ENCODE data around the gene PARP2.
"Not testable (repeated sequence)": the region's sequence is repeated elsewhere in the genome, so short reads cannot be mapped to it uniquely, and the experiment has no call there.

Gene PARP2

DNA sequence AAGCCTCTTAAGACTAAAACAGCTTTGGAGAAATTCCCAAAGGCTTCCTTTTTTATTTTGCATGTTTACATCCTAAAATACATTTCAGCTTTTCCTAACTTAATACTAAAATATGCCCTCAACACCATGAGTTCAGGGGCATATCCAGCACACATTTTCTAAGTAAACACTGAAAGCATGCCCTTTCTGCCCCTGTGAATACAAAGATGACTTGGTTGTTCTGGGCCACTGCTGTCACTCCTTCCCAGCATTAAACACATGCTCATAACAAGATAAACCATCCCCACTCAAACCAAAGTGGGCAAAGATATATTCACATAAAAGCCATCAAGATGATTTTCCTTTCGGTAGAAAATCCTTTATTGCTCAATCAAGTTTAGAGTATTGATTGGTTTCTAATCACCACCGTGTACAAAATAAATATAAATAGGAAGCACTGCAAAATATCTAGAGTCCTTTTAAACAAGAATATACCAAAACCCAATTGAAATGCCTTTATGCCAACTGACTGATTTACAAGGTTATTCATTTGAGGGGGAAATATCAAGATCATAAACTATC, 12.3 kb upstream of the PARP2 start:
- peaks cover 35% of the 10 kb centered on the region for H3K36me3 ChIP-seq (replicated peaks)
- H3K4me1 ChIP-seq, result peaks cover 35% of the 10 kb centered on the region
- no peak for DNase-seq (ENCODE audit: low spot score in 2 of 2)
- in situ Hi-C loops (cut with MboI; ENCODE audit: low sequenced_read_pairs), result loop anchor here (10.0 to 25.0 kb wide), 2 partner anchors 274 to 756 kb away; partner anchors contain the start of gene ZNF219
- H3K27me3 ChIP-seq (ENCODE audit: low read depth), result no peaks in the 10 kb centered on the region
- no peaks in the 10 kb centered on the region for H3K9me3 ChIP-seq
- peak overlapping the region; percentile 60 for H3K4me3 ChIP-seq

DNA sequence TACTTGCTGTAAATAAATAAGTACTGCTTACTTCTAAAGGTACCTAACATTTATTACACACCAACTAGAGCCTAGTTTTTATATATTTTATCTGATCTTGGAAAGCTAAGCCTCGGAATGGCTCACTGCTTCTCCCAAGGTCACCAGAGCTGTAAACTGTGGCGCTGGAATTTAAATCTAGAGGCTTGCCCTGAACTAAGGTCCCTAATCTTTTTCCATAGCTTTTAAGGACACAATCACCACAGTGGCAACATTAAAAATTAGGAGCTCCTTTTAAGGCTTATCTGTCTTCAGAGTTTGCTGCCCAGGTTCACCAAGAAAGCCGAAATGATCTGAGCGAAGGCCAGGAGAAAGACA, 11.0 kb upstream of the PARP2 start:
- in situ Hi-C loops (cut with MboI; ENCODE audit: low sequenced_read_pairs), result loop anchor here (10.0 to 25.0 kb wide), 2 partner anchors 272 to 755 kb away; partner anchors contain the start of gene ZNF219
- Histone ChIP-seq H3K36me3 (replicated peaks) (peaks cover 22% of the 10 kb centered on the region), H3K27me3 (ENCODE audit: low read depth) (no peaks in the 10 kb centered on the region), H3K4me3 (peak overlapping the region; percentile 60), H3K9me3 (no peaks in the 10 kb centered on the region), H3K4me1 (peaks cover 31% of the 10 kb centered on the region)
- DNase-seq (ENCODE audit: low spot score in 2 of 2), result peak; percentile 21 to 36

DNA sequence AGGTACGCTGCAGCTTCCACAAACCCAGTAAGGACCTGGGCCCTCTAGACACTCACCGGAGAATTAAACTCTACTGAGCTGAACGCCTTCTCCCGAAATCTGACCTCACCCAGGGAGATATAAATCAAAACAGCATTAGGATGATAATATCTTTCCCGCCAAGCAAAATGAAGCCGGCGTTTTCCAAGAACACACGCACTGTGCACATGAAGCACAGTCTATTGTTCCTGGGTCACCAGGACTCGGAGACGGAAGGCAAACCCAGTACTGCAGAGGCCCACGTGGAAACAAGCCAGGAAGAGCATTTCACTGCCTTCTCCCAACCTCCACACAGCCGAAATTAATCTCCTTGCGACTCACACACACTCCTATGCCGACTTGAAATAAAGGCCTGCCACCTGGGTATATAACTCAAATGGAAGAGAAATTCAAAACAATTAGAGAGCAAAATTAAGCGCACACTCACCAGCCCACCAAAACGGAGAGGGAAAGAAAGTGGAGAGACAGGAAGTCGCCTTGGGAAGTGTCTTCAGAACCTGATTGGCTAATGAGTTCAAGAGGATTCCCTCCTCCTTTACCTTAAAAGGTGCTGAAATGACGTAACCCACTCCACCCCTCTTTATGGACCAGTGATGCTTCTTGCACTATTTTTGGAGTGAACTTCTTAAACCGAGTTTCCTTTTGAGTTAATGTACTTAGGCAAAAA, 10.5 kb upstream of the PARP2 start, which contains the start of gene CCNB1IP1:
Gene CCNB1IP1 (minus strand): TSS at position 492 of the 706 bp plus-strand sequence. CDS start 16,756 bp downstream, outside the sequence.
- H3K27me3 ChIP-seq (ENCODE audit: low read depth), result no peaks in the 10 kb centered on the region
- in situ Hi-C loops (cut with MboI; ENCODE audit: low sequenced_read_pairs), result loop anchor here (10.0 to 25.0 kb wide), 2 partner anchors 272 to 754 kb away; partner anchors contain the start of gene ZNF219
- H3K9me3 ChIP-seq, result no peaks in the 10 kb centered on the region
- peak within 1 kb of the TSS; percentile 60 for H3K4me3 ChIP-seq
- DNase-seq (ENCODE audit: low spot score in 2 of 2), result peak; percentile 76 to 96
- peaks cover 19% of the 10 kb centered on the region for H3K36me3 ChIP-seq (replicated peaks)
- peaks cover 26% of the 10 kb centered on the region for H3K4me1 ChIP-seq

DNA sequence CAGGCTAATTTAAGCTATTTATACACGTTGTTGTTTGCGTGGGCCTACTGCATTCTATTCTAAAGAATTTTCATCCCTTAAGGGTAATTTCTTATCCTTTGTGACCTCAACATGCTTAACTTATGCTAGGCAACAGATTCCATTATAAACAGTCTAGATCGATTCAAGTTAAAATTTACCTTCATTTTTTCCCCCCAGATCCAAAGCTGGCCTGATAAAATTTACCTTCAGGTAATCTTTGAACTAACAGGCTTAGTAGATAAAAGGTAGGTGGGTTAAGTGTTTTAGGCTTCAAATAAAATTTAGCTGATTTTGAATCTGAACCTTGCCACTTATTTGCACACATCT, 10.0 kb upstream of the PARP2 start:
- no peak for DNase-seq (ENCODE audit: low spot score in 2 of 2)
- H3K4me1 ChIP-seq, result peaks cover 20% of the 10 kb centered on the region
- H3K27me3 ChIP-seq (ENCODE audit: low read depth), result no peaks in the 10 kb centered on the region
- in situ Hi-C loops (cut with MboI; ENCODE audit: low sequenced_read_pairs), result loop anchor here (10.0 to 25.0 kb wide), 2 partner anchors 271 to 754 kb away; partner anchors contain the start of gene ZNF219
- H3K36me3 ChIP-seq (replicated peaks), result peaks cover 14% of the 10 kb centered on the region
- no peaks in the 10 kb centered on the region for H3K9me3 ChIP-seq
- peak overlapping the region; percentile 60 for H3K4me3 ChIP-seq

DNA sequence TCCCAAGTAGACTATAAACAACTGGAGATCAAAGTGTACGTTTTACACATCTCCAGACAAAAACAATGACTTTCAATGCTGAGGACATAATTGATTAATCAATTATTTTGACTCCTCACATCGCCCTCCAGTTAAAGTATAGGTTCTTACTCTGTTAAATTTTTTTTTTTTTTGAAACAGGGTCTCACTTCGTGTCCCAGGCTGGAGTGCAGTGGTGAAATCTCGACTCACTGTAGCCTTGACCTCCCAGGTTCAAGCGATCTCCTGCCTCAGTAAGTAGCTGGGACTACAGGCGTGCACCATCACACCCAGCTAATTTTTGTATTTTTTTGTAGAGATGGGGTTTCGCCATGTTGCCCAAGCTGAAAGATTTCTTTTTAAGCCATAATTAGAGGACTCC, 9.4 kb upstream of the PARP2 start:
- no peak for DNase-seq (ENCODE audit: low spot score in 2 of 2)
- H3K27me3 ChIP-seq (ENCODE audit: low read depth), result no peaks in the 10 kb centered on the region
- no peak overlapping the region for H3K4me3 ChIP-seq
- peaks cover 15% of the 10 kb centered on the region for H3K4me1 ChIP-seq
- H3K9me3 ChIP-seq, result no peaks in the 10 kb centered on the region
- H3K36me3 ChIP-seq (replicated peaks), result peaks cover 8% of the 10 kb centered on the region
- in situ Hi-C loops (cut with MboI; ENCODE audit: low sequenced_read_pairs), result loop anchor here (10.0 to 25.0 kb wide), 2 partner anchors 271 to 753 kb away; partner anchors contain the start of gene ZNF219

DNA sequence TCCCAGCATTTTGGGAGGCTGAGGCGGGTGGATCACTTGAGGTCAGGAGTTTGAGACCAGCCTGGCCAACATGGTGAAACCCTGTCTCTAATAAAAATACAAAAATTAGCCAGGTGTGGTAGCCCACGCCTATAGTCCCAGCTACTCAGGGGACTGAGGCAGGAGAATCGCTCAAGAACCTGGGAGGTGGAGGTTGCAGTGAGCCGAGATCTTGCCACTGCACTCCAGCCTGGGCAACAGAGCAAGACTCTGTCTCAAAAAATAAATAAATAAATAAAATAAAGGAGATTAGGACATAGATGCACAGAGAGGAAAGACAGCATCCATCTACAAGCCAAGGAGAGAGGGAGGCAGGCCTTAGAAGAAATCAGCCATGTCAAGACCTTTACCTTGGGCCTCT, 2.4 kb upstream of the PARP2 start:
- H3K4me1 ChIP-seq; H3K9me3 ChIP-seq; H3K27me3 ChIP-seq (ENCODE audit: low read depth); DNase-seq (ENCODE audit: low spot score in 2 of 2); H3K4me3 ChIP-seq: not testable (repeated sequence)
- in situ Hi-C loops (cut with MboI; ENCODE audit: low sequenced_read_pairs), result loop anchor here (25.0 kb wide), 1 partner anchor 746 kb away; the partner anchor contains the start of gene ZNF219
- peaks cover 14% of the 10 kb centered on the region for H3K36me3 ChIP-seq (replicated peaks)

DNA sequence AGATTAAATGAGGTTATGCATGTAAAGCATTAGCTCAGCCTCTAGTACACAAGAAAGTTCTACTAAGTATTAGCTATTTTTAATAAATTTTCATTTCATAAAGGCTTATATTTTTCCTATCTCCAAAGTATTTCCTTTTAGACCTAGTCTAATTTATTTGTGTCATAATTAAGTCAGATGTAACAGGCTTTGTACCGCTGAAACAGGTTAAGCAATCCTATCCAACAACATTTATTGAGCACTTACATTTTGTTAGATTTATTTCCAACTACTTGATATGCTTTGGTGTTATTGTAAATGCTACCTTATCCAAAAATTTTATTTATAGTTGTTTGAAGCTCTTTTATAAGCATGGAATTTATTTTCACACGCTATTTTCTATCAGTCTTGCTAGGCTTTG, 1.8 kb upstream of the PARP2 start:
- no peaks in the 10 kb centered on the region for H3K27me3 ChIP-seq (ENCODE audit: low read depth)
- DNase-seq (ENCODE audit: low spot score in 2 of 2), result no peak
- peaks cover 6% of the 10 kb centered on the region for H3K4me1 ChIP-seq
- H3K36me3 ChIP-seq (replicated peaks), result peaks cover 18% of the 10 kb centered on the region
- H3K9me3 ChIP-seq, result no peaks in the 10 kb centered on the region
- in situ Hi-C loops (cut with MboI; ENCODE audit: low sequenced_read_pairs), result loop anchor here (25.0 kb wide), 1 partner anchor 746 kb away; the partner anchor contains the start of gene ZNF219
- peak overlapping the region; percentile 53 for H3K4me3 ChIP-seq

DNA sequence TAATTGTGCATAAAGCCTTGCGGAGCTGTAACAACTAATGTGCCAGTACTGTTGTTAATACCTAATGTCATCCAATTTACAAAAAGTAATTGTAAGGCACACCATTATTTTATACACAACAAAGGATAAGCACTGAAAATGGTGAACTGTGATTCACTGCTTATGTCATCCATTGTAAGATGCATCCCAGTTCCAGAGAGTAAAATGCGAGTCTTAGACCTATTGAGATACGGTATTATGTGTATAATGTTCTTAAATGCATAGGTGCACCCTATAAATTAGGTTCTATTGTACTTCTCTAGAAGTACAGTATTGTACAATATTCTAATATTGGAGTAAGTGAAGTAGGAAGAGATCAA, 406 bp downstream of the PARP2 start:
- H3K36me3 ChIP-seq (replicated peaks), result peaks cover 34% of the 10 kb centered on the region
- H3K27me3 ChIP-seq (ENCODE audit: low read depth), result no peaks in the 10 kb centered on the region
- DNase-seq (ENCODE audit: low spot score in 2 of 2), result peak in 1 of 2 experiments; percentile 14
- peak overlapping the region; percentile 58 for H3K4me3 ChIP-seq
- no peaks in the 10 kb centered on the region for H3K9me3 ChIP-seq
- peaks cover 6% of the 10 kb centered on the region for H3K4me1 ChIP-seq
- in situ Hi-C loops (cut with MboI; ENCODE audit: low sequenced_read_pairs), result loop anchor here (25.0 kb wide), 1 partner anchor 743 kb away; the partner anchor contains the start of gene ZNF219

DNA sequence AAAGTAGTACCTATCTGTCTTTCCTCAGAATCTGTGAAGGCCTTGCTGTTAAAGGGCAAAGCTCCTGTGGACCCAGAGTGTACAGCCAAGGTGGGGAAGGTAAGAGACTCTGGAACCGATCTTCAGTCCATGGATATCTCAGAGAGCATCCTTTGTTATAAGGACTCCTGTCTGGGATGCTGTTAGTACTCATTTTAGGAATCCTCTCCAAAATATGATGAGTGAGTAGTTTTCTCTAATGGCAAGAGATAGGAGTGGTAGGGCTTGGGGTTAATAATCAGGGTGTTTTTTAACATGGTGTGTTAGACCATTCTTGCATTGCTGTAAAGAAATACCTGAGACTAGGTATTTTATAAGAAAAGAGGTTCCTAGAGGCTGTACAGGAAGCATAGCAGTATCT, 1.9 kb downstream of the PARP2 start:
- DNase-seq (ENCODE audit: low spot score in 2 of 2), result no peak
- Histone ChIP-seq H3K36me3 (replicated peaks) (peaks cover 48% of the 10 kb centered on the region), H3K9me3 (no peaks in the 10 kb centered on the region), H3K27me3 (ENCODE audit: low read depth) (no peaks in the 10 kb centered on the region), H3K4me3 (no peak overlapping the region), H3K4me1 (peaks cover 6% of the 10 kb centered on the region)
- in situ Hi-C loops (cut with MboI; ENCODE audit: low sequenced_read_pairs), result loop anchor here (25.0 kb wide), 1 partner anchor 742 kb away; the partner anchor contains the start of gene ZNF219

DNA sequence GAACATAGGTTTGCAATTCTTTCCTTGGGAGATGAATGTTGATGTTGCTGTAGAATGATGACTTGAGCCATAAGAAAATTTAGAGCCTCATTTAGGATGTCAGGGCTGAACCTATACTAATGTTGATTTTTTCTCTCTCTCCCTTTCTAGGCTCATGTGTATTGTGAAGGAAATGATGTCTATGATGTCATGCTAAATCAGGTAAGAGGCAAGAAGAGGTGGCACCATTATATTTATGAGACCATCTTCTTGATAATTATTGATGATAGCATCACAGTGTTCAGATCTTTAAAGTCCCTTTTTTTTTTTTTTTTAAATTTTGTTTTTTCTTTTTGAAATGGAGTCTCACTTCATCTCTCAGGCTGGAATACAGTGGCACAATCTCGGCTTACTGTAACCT, 3.3 kb downstream of the PARP2 start:
- Histone ChIP-seq H3K4me3 (no peak overlapping the region), H3K9me3 (no peaks in the 10 kb centered on the region), H3K27me3 (ENCODE audit: low read depth) (no peaks in the 10 kb centered on the region), H3K4me1 (peaks cover 2% of the 10 kb centered on the region), H3K36me3 (replicated peaks) (peaks cover 61% of the 10 kb centered on the region)
- in situ Hi-C loops (cut with MboI; ENCODE audit: low sequenced_read_pairs), result loop anchor here (25.0 kb wide), 1 partner anchor 741 kb away; the partner anchor contains the start of gene ZNF219
- DNase-seq (ENCODE audit: low spot score in 2 of 2), result no peak

DNA sequence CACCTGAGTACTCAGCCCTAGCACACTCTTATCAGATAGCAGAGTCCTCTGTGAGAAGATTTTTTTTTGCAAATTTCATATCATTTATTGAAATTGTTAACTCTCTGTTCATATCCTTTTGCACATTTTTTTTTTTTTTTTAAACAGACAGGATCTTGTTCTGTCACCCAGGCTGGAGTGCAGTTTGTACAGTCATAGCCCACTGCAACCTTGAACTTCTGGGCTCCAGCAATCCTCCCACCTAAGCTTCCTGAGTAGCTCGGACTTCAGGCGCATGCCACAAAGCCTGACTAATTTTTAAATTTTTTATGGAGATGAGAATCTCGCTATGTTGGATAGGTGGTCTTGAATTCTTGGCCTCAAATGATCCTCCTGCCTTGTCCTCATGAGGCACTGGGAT, 4.3 kb downstream of the PARP2 start:
- H3K4me3 ChIP-seq, result no peak overlapping the region
- no peaks in the 10 kb centered on the region for H3K27me3 ChIP-seq (ENCODE audit: low read depth)
- peaks cover 3% of the 10 kb centered on the region; the same call in 1 of the 2 replicates for H3K4me1 ChIP-seq
- peaks cover 70% of the 10 kb centered on the region for H3K36me3 ChIP-seq (replicated peaks)
- DNase-seq (ENCODE audit: low spot score in 2 of 2), result no peak
- in situ Hi-C loops (cut with MboI; ENCODE audit: low sequenced_read_pairs), result loop anchor here (25.0 kb wide), 1 partner anchor 740 kb away; the partner anchor contains the start of gene ZNF219
- H3K9me3 ChIP-seq, result no peaks in the 10 kb centered on the region

DNA sequence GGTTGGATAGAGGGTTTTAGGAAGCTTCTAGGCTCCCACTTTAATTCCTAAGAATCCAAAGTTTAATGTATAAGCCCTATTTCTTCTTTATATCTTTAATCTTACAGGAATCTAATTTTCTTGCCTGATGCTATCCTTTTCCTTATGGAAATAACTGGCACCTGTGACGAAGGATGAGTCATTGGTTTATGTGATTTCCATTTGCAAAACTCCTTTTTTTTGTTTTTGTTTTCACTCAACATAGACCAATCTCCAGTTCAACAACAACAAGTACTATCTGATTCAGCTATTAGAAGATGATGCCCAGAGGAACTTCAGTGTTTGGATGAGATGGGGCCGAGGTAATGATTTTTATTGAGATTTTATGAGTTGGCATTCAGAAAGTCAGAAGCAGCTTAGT, 6.8 kb downstream of the PARP2 start:
- H3K27me3 ChIP-seq (ENCODE audit: low read depth), result no peaks in the 10 kb centered on the region
- in situ Hi-C loops (cut with MboI; ENCODE audit: low sequenced_read_pairs), result no loop called here
- H3K4me1 ChIP-seq, result peaks cover 3% of the 10 kb centered on the region; the same call in 1 of the 2 replicates
- no peak overlapping the region for H3K4me3 ChIP-seq
- no peaks in the 10 kb centered on the region for H3K9me3 ChIP-seq
- no peak for DNase-seq (ENCODE audit: low spot score in 2 of 2)
- peaks cover 86% of the 10 kb centered on the region for H3K36me3 ChIP-seq (replicated peaks)

DNA sequence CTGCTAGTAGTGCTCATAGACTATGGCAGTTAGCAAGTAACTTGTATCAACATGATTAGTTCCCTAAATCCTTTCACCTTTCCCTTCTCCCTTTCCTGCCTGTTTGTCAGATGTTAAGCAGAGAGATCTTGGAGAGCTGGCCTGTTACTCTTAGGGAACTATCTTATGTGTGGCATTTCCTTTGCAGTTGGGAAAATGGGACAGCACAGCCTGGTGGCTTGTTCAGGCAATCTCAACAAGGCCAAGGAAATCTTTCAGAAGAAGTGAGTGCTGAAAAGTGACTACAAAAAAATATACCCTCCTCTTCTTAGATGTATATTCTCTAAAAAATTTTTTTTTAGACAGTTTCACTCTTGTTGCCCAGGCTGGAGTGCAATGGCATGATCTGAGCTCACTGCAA, 7.4 kb downstream of the PARP2 start:
- DNase-seq (ENCODE audit: low spot score in 2 of 2), result no peak
- in situ Hi-C loops (cut with MboI; ENCODE audit: low sequenced_read_pairs), result no loop called here
- peaks cover 86% of the 10 kb centered on the region for H3K36me3 ChIP-seq (replicated peaks)
- peaks cover 3% of the 10 kb centered on the region; the same call in 1 of the 2 replicates for H3K4me1 ChIP-seq
- H3K9me3 ChIP-seq, result no peaks in the 10 kb centered on the region
- no peak overlapping the region for H3K4me3 ChIP-seq
- H3K27me3 ChIP-seq (ENCODE audit: low read depth), result no peaks in the 10 kb centered on the region

DNA sequence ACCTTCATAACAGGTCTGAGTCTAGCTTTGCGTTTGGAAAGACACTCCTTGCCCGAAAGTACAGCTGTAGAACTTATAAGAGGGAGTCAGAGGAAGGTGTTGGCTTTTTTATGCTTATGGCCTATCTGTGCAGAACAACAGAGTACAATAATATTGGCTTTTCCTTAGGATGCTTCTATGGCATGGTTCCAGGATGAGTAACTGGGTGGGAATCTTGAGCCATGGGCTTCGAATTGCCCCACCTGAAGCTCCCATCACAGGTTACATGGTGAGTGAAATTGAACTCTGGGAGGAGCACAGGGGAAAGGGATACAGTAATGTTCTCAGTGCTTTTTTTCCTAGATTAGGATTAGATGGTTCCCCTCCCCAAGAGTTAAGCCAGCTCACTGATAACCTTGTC, 13.0 kb downstream of the PARP2 start:
- H3K9me3 ChIP-seq, result no peaks in the 10 kb centered on the region

More for the DNA sequence above, 13.0 kb downstream of the PARP2 start:
- H3K4me3 ChIP-seq, result no peak overlapping the region
- peaks cover 79% of the 10 kb centered on the region for H3K36me3 ChIP-seq (replicated peaks)
- in situ Hi-C loops (cut with MboI; ENCODE audit: low sequenced_read_pairs), result no loop called here
- DNase-seq (ENCODE audit: low spot score in 2 of 2), result no peak
- no peaks in the 10 kb centered on the region for H3K27me3 ChIP-seq (ENCODE audit: low read depth)
- peaks cover 3% of the 10 kb centered on the region; the same call in 1 of the 2 replicates for H3K4me1 ChIP-seq
